Cardiac muscle cell (in vitro differentiated cells and primary cell): Measurements from ENCODE around the gene SZT2. TPM values are rescaled to one million over a fixed set of nuclear protein-coding genes. Genes with fewer than 3 reads are reported as not detected.
"Not testable (repeated sequence)": the region's sequence is repeated elsewhere in the genome, so short reads cannot be mapped to it uniquely, and the experiment has no call there.

Experiments used
- DNase-seq, 2 donors: peaks; one replicate each; pipeline versions ENCODE4 v3.0.0 to v3.0.0-alpha.2; 2010 to 2017; ENCODE audit warnings: low read depth in 1 of 2, low spot score in 1 of 2
- H3K27ac ChIP-seq: fragments of 200-600 bp; sonication (generic); 2 replicates; pipeline ENCODE4 v1.5.1; 2016
- H3K27me3 ChIP-seq: fragments of 200-600 bp; sonication (generic); 2 replicates; pipeline ENCODE4 v1.6.0; 2016; ENCODE audit warnings: control low read depth
- H3K36me3 ChIP-seq: fragments of 200-600 bp; sonication (generic); 2 replicates; pipeline ENCODE4 v1.5.1; 2016; ENCODE audit warnings: control low read depth
- H3K4me1 ChIP-seq: fragments of 200-600 bp; sonication (generic); 2 replicates; pipeline ENCODE4 v1.8.1; 2017; ENCODE audit warnings: low read depth, mild to moderate bottlenecking, mixed run types
- H3K4me3 ChIP-seq: fragments of 200-600 bp; sonication (generic); 2 replicates; pipeline ENCODE4 v1.5.1; 2016; ENCODE audit warnings: mild to moderate bottlenecking
- H3K9me3 ChIP-seq: fragments of 200-600 bp; sonication (generic); 2 replicates; pipeline ENCODE4 v1.5.1; 2017; ENCODE audit warnings: low read depth, mild to moderate bottlenecking, control low read depth
- polyA plus RNA-seq: library from polyadenylated mRNA; unstranded; fragments of >200 nt; fragmentation: Nextera tagmentation; extraction: Ambion mirVana; gene quantifications from 2 replicates; pipeline ENCODE4 v1.2.1, GENCODE V29; 2016
- total RNA-seq: library from RNA; depleted of rRNA; stranded (reverse); fragments of >200 nt; gene quantifications from 2 replicates; pipeline ENCODE4 v1.2.3, GENCODE V29; 2016
- TF ChIP-seq, protein P1 (sequence below): IDR thresholded peaks from 2 replicates; pipeline ENCODE4 v1.5.1; 2012; ENCODE audit warnings: low read depth, mild to moderate bottlenecking, low read length

SZT2 gene
- total and polyA plus RNA-seq, 2 experiments from 2014 or later = 11.5 to 28.2 TPM

DNA sequence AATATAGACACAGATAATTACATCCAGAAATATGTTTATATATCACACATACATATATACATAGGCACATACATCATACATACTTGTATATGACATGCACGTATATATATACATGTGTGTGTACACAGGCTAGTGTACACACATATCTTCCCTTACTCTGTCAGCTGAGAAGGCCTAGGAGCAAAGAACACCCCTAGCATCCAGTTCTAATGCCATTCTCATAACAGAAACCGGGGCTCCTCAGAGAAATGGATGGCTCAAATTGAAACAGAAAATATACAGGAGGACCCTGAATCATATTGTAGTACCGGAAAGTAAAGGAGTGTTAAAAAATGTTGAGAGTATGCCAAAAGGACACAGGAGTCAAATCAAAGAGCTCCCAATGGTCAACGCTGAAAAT, 83.8 kb downstream of the SZT2 start:
- TF ChIP-seq, protein P1, sequence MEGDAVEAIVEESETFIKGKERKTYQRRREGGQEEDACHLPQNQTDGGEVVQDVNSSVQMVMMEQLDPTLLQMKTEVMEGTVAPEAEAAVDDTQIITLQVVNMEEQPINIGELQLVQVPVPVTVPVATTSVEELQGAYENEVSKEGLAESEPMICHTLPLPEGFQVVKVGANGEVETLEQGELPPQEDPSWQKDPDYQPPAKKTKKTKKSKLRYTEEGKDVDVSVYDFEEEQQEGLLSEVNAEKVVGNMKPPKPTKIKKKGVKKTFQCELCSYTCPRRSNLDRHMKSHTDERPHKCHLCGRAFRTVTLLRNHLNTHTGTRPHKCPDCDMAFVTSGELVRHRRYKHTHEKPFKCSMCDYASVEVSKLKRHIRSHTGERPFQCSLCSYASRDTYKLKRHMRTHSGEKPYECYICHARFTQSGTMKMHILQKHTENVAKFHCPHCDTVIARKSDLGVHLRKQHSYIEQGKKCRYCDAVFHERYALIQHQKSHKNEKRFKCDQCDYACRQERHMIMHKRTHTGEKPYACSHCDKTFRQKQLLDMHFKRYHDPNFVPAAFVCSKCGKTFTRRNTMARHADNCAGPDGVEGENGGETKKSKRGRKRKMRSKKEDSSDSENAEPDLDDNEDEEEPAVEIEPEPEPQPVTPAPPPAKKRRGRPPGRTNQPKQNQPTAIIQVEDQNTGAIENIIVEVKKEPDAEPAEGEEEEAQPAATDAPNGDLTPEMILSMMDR = no peak
- Histone ChIP-seq H3K27ac (no peak overlapping the region), H3K9me3 (no peaks in the 10 kb centered on the region), H3K4me1 (no peaks in the 10 kb centered on the region), H3K4me3 (no peak overlapping the region), H3K36me3 (no peaks in the 10 kb centered on the region), H3K27me3 (no peaks in the 10 kb centered on the region)
- DNase-seq = no peak

DNA sequence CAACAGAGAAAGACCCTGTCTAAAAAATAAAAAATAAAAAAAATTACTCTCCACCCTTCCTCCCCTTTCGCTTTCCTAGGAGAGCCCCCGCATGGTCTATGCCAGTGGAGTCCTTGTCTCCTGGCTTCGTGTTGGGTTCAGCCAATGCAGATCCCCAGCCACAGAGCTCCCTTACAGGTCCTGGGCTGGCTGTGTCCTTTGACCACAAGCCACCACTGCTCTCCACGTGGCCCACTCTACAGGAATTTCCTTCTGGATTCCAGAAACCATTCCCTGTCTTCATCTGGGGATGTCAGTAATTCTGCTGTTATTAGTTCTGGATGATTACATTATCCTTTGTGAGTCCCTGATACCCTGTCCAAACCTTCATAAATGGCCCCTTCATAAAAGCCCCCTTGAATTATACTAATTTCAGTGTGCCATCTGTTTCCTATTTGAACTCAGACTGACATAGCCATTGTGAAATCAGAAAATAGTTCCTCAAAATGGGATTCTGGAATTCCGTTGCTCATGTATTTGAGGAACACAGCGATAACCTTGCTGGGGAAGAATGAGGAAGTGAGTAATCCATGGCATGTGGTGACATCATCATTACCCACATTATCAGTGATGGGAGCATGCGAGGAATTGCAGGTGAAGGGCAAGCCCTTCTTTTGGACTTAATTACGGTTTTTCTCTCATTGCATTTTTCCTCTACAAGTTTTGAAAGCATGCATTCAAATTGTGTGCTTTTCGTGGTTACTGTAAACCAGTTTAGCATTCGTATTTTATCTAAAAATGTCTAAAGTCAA, 86.1 kb downstream of the SZT2 start:
- not testable (repeated sequence) for H3K4me1 ChIP-seq, H3K27me3 ChIP-seq, H3K27ac ChIP-seq, H3K36me3 ChIP-seq, H3K9me3 ChIP-seq, H3K4me3 ChIP-seq
- DNase-seq = peak in 1 of 2 donors; percentile 68

DNA sequence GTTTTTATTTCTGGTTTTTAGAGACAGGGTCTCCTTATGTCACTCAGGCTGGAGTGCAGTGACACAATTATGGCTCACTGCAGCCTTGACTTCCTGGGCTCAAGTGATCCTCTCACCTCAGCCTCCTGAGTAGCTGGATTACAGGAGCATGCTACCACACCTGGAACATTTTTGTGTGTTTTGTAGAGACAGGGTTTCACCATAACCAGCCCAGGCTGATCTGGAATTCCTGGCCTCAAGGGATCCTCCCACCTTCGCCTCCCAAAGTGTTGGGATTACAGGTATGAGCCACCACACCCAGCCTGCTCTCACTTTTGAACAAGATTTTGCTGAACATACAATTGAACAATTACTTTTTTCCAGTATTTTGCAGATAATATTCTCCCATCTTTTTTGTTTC, 88.0 kb downstream of the SZT2 start:
- no peaks in the 10 kb centered on the region for H3K9me3 ChIP-seq
- TF ChIP-seq, protein P1 = no peak
- no peaks in the 10 kb centered on the region for H3K27me3 ChIP-seq
- no peak for DNase-seq
- H3K4me3 ChIP-seq = no peak overlapping the region
- no peak overlapping the region for H3K27ac ChIP-seq
- no peaks in the 10 kb centered on the region for H3K4me1 ChIP-seq
- H3K36me3 ChIP-seq = no peaks in the 10 kb centered on the region

DNA sequence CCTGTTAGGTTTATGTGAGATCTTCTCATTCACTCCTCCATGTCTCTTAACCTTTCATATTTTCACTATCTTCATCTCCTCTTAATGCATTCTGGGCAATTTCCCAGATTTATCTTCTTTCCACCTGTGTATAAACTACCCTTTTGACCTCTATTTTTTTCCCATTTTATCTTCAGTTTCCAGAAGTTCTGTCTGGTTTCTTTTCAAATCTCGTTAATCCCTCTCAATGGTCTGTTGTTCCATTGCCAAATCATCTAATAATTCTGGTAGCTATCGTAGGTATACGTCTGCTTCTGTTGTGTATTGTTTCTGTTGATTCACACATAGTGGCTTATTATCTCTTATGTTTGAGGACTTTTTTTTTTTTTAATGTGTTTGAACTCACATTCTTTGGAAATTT, 89.7 kb downstream of the SZT2 start:
- Histone ChIP-seq H3K9me3 (no peaks in the 10 kb centered on the region), H3K4me3 (no peak overlapping the region), H3K27ac (no peak overlapping the region), H3K36me3 (no peaks in the 10 kb centered on the region), H3K4me1 (no peaks in the 10 kb centered on the region), H3K27me3 (no peaks in the 10 kb centered on the region)
- DNase-seq = no peak
- TF ChIP-seq, protein P1 = no peak

DNA sequence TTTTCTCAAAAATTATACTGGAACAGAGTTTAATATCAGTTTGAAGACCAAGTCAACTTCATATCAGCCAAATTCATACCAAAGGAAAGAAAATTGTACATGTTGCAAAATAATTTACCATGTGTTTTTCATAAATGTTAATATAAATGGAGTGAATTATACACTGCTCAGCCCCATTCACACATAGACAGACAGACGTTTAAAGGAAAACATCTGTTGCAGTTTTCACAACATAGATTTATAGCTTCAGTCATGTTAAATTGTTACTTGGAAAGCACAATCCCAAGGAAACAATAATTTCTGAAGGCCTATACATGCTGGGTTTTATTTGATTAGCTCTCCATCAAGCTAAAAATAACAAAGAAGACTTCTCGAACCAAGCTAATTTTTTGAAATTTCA, 91.8 kb downstream of the SZT2 start:
- TF ChIP-seq, protein P1 = no peak
- Histone ChIP-seq H3K4me3 (no peak overlapping the region), H3K36me3 (no peaks in the 10 kb centered on the region), H3K27ac (no peak overlapping the region), H3K9me3 (no peaks in the 10 kb centered on the region), H3K4me1 (no peaks in the 10 kb centered on the region), H3K27me3 (no peaks in the 10 kb centered on the region)
- no peak for DNase-seq

DNA sequence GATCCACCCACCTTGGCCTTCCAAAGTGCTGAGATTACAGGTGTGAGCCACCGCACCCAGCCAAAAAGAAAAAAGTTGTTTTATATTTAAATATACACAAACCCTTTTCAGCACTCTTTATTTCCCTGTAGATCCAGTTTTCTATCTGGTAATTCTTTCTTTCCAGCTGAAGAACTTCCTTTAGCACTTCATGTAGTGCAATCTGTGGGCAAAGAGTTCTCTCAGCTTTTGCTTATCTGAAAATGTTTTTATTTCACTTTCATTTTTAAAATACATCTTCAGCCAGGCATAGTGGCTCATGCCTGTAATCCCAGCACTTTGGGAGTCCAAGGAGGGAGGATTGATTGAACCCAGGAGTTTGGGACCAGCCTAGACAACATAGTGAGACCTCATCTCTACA, 92.5 kb downstream of the SZT2 start:
- no peaks in the 10 kb centered on the region for H3K36me3 ChIP-seq
- H3K4me3 ChIP-seq = no peak overlapping the region
- TF ChIP-seq, protein P1 = no peak
- H3K4me1 ChIP-seq = no peaks in the 10 kb centered on the region
- DNase-seq = peak in 1 of 2 donors; percentile 28
- H3K9me3 ChIP-seq = no peaks in the 10 kb centered on the region
- H3K27me3 ChIP-seq = no peaks in the 10 kb centered on the region
- H3K27ac ChIP-seq = no peak overlapping the region
